ENCODE data around the gene ANO6. TPM values are rescaled to one million over a fixed set of nuclear protein-coding genes. Genes with fewer than 3 reads are reported as not detected.

The ANO6 gene
- total RNA-seq, 1 experiment from 2014 or later: 46.8 TPM

DNA sequence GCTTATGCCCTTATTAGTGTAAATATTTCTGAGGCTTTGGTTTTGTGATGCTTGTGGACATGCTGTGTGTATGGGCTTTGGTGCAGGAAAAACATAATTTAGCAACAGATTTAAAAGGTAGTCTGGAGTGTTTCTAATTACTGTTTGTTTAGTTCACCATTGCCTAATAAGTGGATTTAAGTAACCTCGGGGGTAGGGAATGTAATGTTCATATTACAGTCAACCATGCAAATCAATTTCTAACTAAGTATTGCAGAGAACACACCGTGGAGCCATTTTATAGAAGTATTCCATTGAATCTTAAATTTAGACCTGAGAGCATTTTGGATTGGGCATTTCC is 53.5 kb downstream of the ANO6 start:
- ChIA-PET POLR2A (no interaction called here), CTCF (interaction anchor here (0.7 to 2.3 kb wide), 3 partner anchors 9 to 119 kb away, joined by 3 to 9 read pairs (median 9); no protein-coding TSS in a partner anchor)
- Mint-ChIP-seq H3K27me3 (ENCODE audit: low read depth) (no peaks in the 10 kb centered on the region), H3K4me3 (no peak overlapping the region), H3K27ac (0 out of 2 replicates have a peak overlapping the region, but pooled peaks have one; percentile 30), H3K9me3 (no peaks in the 10 kb centered on the region), H3K4me1 (peaks cover 25% of the 10 kb centered on the region), H3K36me3 (no peaks in the 10 kb centered on the region)
- DNase-seq (ENCODE audit: low spot score) (no peak), ATAC-seq (no peak)
- no peak for TF ChIP-seq ZNF219 (CRISPR knock-in tag; IDR thresholded peaks at IDR 0.05; ENCODE audit: borderline replicate concordance)
- no peak for TF ChIP-seq JUN (CRISPR knock-in tag; IDR thresholded peaks at IDR 0.05)
- no peak for TF ChIP-seq NFATC4 (CRISPR knock-in tag; IDR thresholded peaks at IDR 0.05)
- TF ChIP-seq ZNF416 (CRISPR knock-in tag; IDR thresholded peaks at IDR 0.05): no peak
- no peak for TF ChIP-seq FOXP1 (CRISPR knock-in tag; IDR thresholded peaks at IDR 0.05; ENCODE audit: borderline replicate concordance)
- TF ChIP-seq, protein P1, sequence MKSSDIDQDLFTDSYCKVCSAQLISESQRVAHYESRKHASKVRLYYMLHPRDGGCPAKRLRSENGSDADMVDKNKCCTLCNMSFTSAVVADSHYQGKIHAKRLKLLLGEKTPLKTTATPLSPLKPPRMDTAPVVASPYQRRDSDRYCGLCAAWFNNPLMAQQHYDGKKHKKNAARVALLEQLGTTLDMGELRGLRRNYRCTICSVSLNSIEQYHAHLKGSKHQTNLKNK (CRISPR knock-in tag; IDR thresholded peaks at IDR 0.05): no peak
- TF ChIP-seq SOX15 (CRISPR knock-in tag; IDR thresholded peaks at IDR 0.05): no peak
- TF ChIP-seq, protein P2, sequence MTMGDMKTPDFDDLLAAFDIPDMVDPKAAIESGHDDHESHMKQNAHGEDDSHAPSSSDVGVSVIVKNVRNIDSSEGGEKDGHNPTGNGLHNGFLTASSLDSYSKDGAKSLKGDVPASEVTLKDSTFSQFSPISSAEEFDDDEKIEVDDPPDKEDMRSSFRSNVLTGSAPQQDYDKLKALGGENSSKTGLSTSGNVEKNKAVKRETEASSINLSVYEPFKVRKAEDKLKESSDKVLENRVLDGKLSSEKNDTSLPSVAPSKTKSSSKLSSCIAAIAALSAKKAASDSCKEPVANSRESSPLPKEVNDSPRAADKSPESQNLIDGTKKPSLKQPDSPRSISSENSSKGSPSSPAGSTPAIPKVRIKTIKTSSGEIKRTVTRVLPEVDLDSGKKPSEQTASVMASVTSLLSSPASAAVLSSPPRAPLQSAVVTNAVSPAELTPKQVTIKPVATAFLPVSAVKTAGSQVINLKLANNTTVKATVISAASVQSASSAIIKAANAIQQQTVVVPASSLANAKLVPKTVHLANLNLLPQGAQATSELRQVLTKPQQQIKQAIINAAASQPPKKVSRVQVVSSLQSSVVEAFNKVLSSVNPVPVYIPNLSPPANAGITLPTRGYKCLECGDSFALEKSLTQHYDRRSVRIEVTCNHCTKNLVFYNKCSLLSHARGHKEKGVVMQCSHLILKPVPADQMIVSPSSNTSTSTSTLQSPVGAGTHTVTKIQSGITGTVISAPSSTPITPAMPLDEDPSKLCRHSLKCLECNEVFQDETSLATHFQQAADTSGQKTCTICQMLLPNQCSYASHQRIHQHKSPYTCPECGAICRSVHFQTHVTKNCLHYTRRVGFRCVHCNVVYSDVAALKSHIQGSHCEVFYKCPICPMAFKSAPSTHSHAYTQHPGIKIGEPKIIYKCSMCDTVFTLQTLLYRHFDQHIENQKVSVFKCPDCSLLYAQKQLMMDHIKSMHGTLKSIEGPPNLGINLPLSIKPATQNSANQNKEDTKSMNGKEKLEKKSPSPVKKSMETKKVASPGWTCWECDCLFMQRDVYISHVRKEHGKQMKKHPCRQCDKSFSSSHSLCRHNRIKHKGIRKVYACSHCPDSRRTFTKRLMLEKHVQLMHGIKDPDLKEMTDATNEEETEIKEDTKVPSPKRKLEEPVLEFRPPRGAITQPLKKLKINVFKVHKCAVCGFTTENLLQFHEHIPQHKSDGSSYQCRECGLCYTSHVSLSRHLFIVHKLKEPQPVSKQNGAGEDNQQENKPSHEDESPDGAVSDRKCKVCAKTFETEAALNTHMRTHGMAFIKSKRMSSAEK (CRISPR knock-in tag; IDR thresholded peaks at IDR 0.05; ENCODE audit: borderline replicate concordance): no peak
- TF ChIP-seq RORB (CRISPR knock-in tag; IDR thresholded peaks at IDR 0.05): no peak
- no peak for TF ChIP-seq OVOL2 (CRISPR knock-in tag; IDR thresholded peaks at IDR 0.05; ENCODE audit: borderline replicate concordance)
- TF ChIP-seq CREM (CRISPR knock-in tag; IDR thresholded peaks at IDR 0.05): no peak
- TF ChIP-seq, protein P3, sequence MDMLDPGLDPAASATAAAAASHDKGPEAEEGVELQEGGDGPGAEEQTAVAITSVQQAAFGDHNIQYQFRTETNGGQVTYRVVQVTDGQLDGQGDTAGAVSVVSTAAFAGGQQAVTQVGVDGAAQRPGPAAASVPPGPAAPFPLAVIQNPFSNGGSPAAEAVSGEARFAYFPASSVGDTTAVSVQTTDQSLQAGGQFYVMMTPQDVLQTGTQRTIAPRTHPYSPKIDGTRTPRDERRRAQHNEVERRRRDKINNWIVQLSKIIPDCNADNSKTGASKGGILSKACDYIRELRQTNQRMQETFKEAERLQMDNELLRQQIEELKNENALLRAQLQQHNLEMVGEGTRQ (CRISPR knock-in tag; IDR thresholded peaks at IDR 0.05): no peak
- TF ChIP-seq ZNF138 (CRISPR knock-in tag; conservative IDR thresholded peaks at IDR 0.05): no peak
- TF ChIP-seq, protein P4, sequence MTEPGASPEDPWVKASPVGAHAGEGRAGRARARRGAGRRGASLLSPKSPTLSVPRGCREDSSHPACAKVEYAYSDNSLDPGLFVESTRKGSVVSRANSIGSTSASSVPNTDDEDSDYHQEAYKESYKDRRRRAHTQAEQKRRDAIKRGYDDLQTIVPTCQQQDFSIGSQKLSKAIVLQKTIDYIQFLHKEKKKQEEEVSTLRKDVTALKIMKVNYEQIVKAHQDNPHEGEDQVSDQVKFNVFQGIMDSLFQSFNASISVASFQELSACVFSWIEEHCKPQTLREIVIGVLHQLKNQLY (CRISPR knock-in tag; IDR thresholded peaks at IDR 0.05): no peak
- no peak for TF ChIP-seq FOXJ3 (CRISPR knock-in tag; IDR thresholded peaks at IDR 0.05; ENCODE audit: borderline replicate concordance)
- TF ChIP-seq, protein P5, sequence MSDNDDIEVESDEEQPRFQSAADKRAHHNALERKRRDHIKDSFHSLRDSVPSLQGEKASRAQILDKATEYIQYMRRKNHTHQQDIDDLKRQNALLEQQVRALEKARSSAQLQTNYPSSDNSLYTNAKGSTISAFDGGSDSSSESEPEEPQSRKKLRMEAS (CRISPR knock-in tag; IDR thresholded peaks at IDR 0.05): no peak
- TF ChIP-seq, protein P6, sequence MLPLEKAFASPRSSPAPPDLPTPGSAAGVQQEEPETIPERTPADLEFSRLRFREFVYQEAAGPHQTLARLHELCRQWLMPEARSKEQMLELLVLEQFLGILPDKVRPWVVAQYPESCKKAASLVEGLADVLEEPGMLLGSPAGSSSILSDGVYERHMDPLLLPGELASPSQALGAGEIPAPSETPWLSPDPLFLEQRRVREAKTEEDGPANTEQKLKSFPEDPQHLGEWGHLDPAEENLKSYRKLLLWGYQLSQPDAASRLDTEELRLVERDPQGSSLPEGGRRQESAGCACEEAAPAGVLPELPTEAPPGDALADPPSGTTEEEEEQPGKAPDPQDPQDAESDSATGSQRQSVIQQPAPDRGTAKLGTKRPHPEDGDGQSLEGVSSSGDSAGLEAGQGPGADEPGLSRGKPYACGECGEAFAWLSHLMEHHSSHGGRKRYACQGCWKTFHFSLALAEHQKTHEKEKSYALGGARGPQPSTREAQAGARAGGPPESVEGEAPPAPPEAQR (CRISPR knock-in tag; IDR thresholded peaks at IDR 0.05): no peak
- TF ChIP-seq, protein P7, sequence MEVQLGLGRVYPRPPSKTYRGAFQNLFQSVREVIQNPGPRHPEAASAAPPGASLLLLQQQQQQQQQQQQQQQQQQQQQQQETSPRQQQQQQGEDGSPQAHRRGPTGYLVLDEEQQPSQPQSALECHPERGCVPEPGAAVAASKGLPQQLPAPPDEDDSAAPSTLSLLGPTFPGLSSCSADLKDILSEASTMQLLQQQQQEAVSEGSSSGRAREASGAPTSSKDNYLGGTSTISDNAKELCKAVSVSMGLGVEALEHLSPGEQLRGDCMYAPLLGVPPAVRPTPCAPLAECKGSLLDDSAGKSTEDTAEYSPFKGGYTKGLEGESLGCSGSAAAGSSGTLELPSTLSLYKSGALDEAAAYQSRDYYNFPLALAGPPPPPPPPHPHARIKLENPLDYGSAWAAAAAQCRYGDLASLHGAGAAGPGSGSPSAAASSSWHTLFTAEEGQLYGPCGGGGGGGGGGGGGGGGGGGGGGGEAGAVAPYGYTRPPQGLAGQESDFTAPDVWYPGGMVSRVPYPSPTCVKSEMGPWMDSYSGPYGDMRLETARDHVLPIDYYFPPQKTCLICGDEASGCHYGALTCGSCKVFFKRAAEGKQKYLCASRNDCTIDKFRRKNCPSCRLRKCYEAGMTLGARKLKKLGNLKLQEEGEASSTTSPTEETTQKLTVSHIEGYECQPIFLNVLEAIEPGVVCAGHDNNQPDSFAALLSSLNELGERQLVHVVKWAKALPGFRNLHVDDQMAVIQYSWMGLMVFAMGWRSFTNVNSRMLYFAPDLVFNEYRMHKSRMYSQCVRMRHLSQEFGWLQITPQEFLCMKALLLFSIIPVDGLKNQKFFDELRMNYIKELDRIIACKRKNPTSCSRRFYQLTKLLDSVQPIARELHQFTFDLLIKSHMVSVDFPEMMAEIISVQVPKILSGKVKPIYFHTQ (CRISPR knock-in tag; IDR thresholded peaks at IDR 0.05): no peak

All from WTC11 (cell line).